Central memory CD4-positive, alpha-beta T cell (primary cell): Measurements from ENCODE around the gene TEX12.

ENCODE experiments used
- DNase-seq: peaks from one replicate; pipeline ENCODE4 v3.0.0; 2022

Gene TEX12

DNA sequence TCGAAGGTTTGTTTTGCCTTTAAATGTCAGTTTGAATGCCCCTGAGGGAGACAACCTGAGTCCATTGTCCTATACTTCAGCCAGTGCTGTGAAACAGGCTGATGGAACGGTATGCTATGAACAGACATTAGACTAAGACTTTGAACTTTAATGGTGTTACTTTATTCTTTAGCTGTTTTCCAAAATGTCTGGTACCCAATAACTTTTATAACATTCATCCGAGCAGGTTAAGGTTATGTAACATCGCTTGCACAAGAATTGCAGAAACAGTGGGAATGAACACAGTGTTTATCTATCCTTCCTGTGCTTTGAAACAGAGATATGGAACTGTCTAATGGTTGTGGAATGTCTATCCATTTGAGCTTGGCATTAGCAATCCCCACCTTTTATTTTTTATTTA is 46.6 kb downstream of the TEX12 start:
- DNase-seq, result no peak

DNA sequence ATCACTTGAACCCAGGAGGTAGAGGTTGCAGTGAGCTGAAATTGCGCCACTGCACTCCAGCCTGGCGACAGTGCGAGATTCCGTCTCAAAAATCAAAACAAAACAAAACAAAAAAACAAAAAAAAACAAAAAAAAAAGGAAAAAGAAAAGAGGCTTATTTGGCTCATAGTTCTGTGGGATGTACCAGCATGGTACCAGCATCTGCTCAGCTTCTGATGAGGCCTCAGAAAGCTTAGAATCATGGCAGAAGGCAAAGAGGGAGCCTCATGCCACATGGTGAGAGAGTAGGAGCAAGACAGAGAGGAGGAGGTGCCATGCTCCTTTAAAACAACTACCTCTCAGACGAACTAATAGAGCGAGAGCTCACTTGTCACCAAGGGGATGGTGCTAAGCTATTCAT is 48.4 kb downstream of the TEX12 start:
- DNase-seq, result no peak

DNA sequence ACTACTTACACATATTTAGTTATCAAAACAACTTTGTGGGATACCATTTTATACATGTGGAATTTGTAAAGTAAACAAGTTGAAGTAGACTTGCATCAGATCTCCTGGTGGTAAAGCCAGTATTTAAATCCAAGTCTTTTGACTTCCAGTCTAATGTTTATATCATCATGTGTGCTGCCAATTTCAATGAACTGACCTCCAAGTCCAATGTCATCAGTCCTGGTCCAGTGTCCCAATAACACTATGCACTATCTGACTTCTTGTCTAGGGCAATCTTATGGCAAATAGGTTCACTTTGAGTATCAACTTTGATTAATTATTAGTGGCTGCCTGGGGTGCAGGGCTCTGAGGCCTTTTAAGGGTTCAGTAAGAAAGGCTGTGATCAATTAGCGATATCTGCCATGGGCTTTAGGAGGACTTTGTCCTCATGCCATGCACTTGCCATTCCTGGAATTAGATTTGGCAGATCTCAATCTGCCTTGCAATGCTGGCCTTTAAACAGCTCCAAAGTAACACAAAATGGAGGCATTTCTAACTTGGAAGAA is 49.5 kb downstream of the TEX12 start:
- DNase-seq, result no peak

DNA sequence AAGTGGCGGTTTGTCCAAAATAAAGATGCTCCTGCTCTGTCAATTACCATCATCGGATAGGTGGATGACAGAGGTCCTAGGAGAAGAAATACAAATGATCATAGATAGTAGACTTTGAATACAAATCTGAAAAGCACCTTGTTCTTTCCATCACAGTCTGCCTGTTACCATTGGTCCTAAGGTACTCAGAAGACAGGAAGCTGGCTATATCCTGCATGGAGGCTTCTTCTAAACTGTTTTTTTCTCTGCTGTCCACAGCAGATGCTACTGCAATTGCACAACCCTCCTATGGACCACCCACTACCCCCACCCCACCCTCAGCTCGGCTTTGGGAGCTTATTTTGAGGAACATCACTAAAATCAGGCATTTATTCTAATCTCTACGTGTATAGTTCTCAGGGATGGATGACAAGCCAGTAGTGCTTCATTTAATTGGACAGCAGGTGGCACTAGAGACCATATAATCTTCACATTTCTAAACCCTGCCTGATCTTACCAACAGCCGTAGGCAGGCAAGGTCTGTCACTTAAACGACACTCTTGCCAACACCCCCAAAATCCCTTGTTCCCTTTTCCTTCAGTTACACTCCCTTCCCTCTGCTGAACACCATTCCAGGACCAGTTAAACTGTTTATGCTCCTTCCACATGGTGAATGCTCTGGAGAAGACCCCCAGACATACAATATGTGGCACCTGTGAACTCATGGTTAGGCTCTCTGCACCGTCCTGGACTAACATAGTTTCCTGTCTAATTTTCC is 52.5 kb downstream of the TEX12 start:
- peak; percentile 64 for DNase-seq

DNA sequence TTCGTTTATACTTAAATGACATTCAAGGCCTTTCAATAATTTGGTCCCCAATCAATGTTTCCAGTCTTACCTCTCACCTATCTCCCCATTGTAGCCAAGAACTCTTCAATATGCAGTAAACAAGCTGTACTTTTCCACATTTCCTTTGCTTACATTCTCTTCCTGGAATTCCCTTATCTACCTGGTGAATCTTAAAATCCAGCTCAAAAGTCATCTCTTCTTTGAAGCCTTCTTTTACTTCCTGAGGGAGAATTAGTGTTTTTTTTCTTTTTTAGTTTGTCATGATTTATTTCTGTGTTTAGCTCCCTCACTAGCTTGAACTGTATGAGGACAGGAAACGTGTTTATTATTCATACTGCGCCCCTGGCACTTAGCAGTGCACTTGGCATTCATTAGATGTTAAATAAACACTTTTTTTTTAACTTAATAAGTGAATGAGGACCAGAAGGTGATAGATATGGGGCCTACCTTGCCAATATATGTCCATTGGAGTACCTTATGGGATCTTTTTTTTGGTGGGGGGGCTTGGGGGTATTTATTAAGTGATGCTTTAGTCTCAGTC is 54.2 kb downstream of the TEX12 start:
- no peak for DNase-seq
